HepG2 (cell line): ENCODE measurements around the gene COPS4. TPM values are rescaled to one million over a fixed set of nuclear protein-coding genes. Genes with fewer than 3 reads are reported as not detected.

Experiments
- BCL3 ChIP-seq: sonication (generic); formaldehyde crosslinking; IDR thresholded peaks from 2 replicates; pipeline ENCODE4 v1.5.1; 2020; ENCODE audit warnings: mild to moderate bottlenecking, missing genetic modification reagents, moderate library complexity
- BHLHE40 ChIP-seq: IDR thresholded peaks from 2 replicates; pipeline ENCODE4 v1.6.1; 2011; ENCODE audit warnings: low read length, improper control_type of control experiment
- FOSL2 ChIP-seq: sonication (generic); formaldehyde crosslinking; IDR thresholded peaks from 2 replicates; pipeline ENCODE4 v1.4.0; 2020; ENCODE audit warnings: missing genetic modification reagents
- GABPA ChIP-seq, 2 experiments: IDR thresholded peaks; 2 replicates each; pipeline ENCODE4 v1.6.1; 2011 to 2016; ENCODE audit warnings: low read depth in 2 of 2, low read length in 1 of 2, missing biosample characterization in 1 of 2, missing genetic modification characterization in 1 of 2
- HHEX ChIP-seq: IDR thresholded peaks from 2 replicates; pipeline ENCODE4 v1.6.1; 2016; ENCODE audit warnings: control low read depth
- HIVEP1 ChIP-seq: sonication (generic); formaldehyde crosslinking; IDR thresholded peaks from 2 replicates; pipeline ENCODE4 v1.4.0; 2020; ENCODE audit warnings: mild to moderate bottlenecking, missing genetic modification reagents
- IRF9 ChIP-seq: sonication (generic); formaldehyde crosslinking; IDR thresholded peaks from 2 replicates; pipeline ENCODE4 v1.8.0; 2022; ENCODE audit warnings: missing genetic modification reagents, mild to moderate bottlenecking, borderline replicate concordance
- IRX3 ChIP-seq: sonication (generic); formaldehyde crosslinking; IDR thresholded peaks from 2 replicates; pipeline ENCODE4 v1.8.1; 2023; ENCODE audit warnings: mild to moderate bottlenecking, low read depth, missing genetic modification reagents, borderline replicate concordance
- KMT2A ChIP-seq: sonication (generic); formaldehyde crosslinking; IDR thresholded peaks from 2 replicates; pipeline ENCODE4 v1.4.0; 2020; ENCODE audit warnings: missing genetic modification reagents
- MED13 ChIP-seq: sonication (generic); formaldehyde crosslinking; IDR thresholded peaks from 2 replicates; pipeline ENCODE4 v1.5.0; 2020; ENCODE audit warnings: missing genetic modification reagents
- MZF1 ChIP-seq: sonication (generic); formaldehyde crosslinking; IDR thresholded peaks from 2 replicates; pipeline ENCODE4 v1.8.1; 2023; ENCODE audit warnings: mild to moderate bottlenecking, missing genetic modification reagents, borderline replicate concordance
- NR2F6 ChIP-seq, 2 experiments: IDR thresholded peaks; 2 replicates each; pipeline ENCODE4 v1.6.1; 2016; ENCODE audit warnings: antibody characterized with exemption in 1 of 2, mild to moderate bottlenecking in 1 of 2
- PBX3 ChIP-seq: sonication (generic); formaldehyde crosslinking; IDR thresholded peaks from 2 replicates; pipeline ENCODE4 v1.8.1; 2023; ENCODE audit warnings: missing genetic modification reagents, inconsistent platforms, borderline replicate concordance
- PREB ChIP-seq: sonication (generic); formaldehyde crosslinking; IDR thresholded peaks from 2 replicates; pipeline ENCODE4 v1.4.0; 2020; ENCODE audit warnings: missing genetic modification reagents
- RFXAP ChIP-seq: sonication (generic); formaldehyde crosslinking; IDR thresholded peaks from 2 replicates; pipeline ENCODE4 v1.4.0; 2020; ENCODE audit warnings: missing genetic modification reagents, borderline replicate concordance
- SOX13 ChIP-seq, 3 experiments: fragments of 450-650 bp in 1 of 3; sonication (generic) in 1 of 3; formaldehyde crosslinking in 1 of 3; IDR thresholded peaks in 2 of 3; conservative IDR thresholded peaks in 1 of 3; 2 replicates each; pipeline versions ENCODE4 v1.5.0 to v1.6.1; 2016 to 2020; ENCODE audit warnings: antibody characterized with exemption in 1 of 3, mild to moderate bottlenecking in 1 of 3, missing compliant biosample characterization in 1 of 3, missing genetic modification reagents in 1 of 3, moderate library complexity in 1 of 3
- TCF12 ChIP-seq, 2 experiments: fragments of 450-650 bp in 1 of 2; sonication (generic) in 1 of 2; formaldehyde crosslinking in 1 of 2; IDR thresholded peaks; 2 replicates each; pipeline versions ENCODE4 v1.6.1 to v1.8.0; 2017 to 2022; ENCODE audit warnings: antibody characterized with exemption in 1 of 2, mild to moderate bottlenecking in 1 of 2, missing genetic modification reagents in 1 of 2, moderate library complexity in 1 of 2
- ZC3H13 ChIP-seq: sonication (generic); formaldehyde crosslinking; IDR thresholded peaks from 2 replicates; pipeline ENCODE4 v1.8.1; 2023; ENCODE audit warnings: mild to moderate bottlenecking, missing genetic modification reagents, moderate library complexity
- ZSCAN31 ChIP-seq: sonication (generic); formaldehyde crosslinking; IDR thresholded peaks from 2 replicates; pipeline ENCODE4 v1.5.0; 2020; ENCODE audit warnings: low read depth, mild to moderate bottlenecking, missing genetic modification reagents
- polyA plus RNA-seq, 8 experiments: library from polyadenylated mRNA; depleted of rRNA in 3 of 8; stranded (reverse) in 7 of 8; unstranded in 1 of 8; fragments of >200 nt; fragmentation: Illumina TruSeq in 4 of 8; extraction: Trizol in 4 of 8; gene quantifications; 2 replicates each; pipeline versions ENCODE4 v1.2.1 to v1.2.3, GENCODE V29; 2011 to 2016; ENCODE audit warnings: low read depth in 4 of 8, missing spikeins in 1 of 8, mixed read lengths in 1 of 8; ENCODE audit not compliant: insufficient read depth in 1 of 8
- total RNA-seq, 5 experiments: library from RNA; depleted of rRNA; stranded (reverse); fragments of >200 nt; fragmentation: Illumina TruSeq; extraction: Trizol; gene quantifications; 2 replicates each; pipeline ENCODE4 v1.2.3, GENCODE V29; 2016; ENCODE audit warnings: low read depth in 1 of 5
- TF ChIP-seq, protein P1 (sequence below): sonication (generic); formaldehyde crosslinking; IDR thresholded peaks from 2 replicates; pipeline ENCODE4 v1.4.0; 2020; ENCODE audit warnings: missing genetic modification reagents

Gene COPS4
- total and polyA plus RNA-seq, 2 of the 13 experiments (the other 11 are each of a cell fraction or from before 2014, with no cell fraction given), result 28.8 to 52.5 TPM

DNA sequence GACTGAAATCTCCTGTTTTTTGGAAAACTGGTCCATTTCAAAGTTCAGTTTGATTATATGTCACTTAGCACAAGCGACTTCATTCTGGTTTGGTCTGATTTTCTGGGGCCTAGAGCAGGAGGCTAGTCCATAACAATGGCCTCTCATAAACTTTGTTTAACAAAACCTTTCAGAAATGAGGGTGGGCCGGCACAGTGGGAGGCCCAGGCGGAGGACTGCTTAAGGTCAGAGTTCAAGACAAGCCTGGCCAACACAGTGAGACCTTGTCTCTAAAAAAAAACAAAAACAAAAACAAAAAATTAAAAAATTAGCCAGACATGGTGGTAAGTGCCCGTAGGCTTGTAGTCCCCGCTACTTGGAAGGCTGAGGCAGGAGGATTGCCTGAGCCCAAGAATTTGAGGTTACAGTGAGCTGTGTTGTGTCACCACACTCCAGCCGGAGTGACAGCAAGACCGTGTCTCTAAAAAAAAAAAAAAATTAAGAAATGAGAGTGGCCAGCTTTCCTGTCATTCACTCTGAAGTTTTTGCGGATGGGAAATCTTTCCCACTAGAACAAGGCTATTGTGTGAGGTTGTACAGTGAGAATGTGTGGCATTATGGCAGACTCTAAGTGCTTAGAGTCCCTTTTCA lies 80.8 kb downstream of the COPS4 start (continued):
- TF ChIP-seq GABPA (IDR thresholded peaks at IDR 0.05; ENCODE audit: low read depth, low read length) (no peak), GABPA (CRISPR knock-in tag; IDR thresholded peaks at IDR 0.05; ENCODE audit: low read depth) (no peak), IRF9 (CRISPR knock-in tag) (no peak), NR2F6 (IDR thresholded peaks at IDR 0.05) (peak; percentile 77), NR2F6 (CRISPR knock-in tag; IDR thresholded peaks at IDR 0.05) (peak; percentile 66), TCF12 (IDR thresholded peaks at IDR 0.05) (no peak), TCF12 (CRISPR knock-in tag; IDR thresholded peaks at IDR 0.05) (no peak), ZC3H13 (CRISPR knock-in tag) (no peak), BCL3 (CRISPR knock-in tag) (no peak), HHEX (CRISPR knock-in tag) (no peak), FOSL2 (CRISPR knock-in tag) (no peak), BHLHE40 (no peak), IRX3 (no peak), PREB (CRISPR knock-in tag) (no peak), RFXAP (CRISPR knock-in tag) (no peak), KMT2A (no peak), MED13 (CRISPR knock-in tag) (no peak), ZSCAN31 (CRISPR knock-in tag) (no peak), SOX13 (IDR thresholded peaks at IDR 0.05) (0 out of 2 replicates have a peak, but pooled peaks have one; percentile 16), SOX13 (CRISPR knock-in tag; conservative IDR thresholded peaks at IDR 0.05 in 1 of 2, IDR thresholded peaks at IDR 0.05 in 1 of 2) (peak in 1 of 2 experiments; percentile 66; a peak in 2 of 4 replicates), MZF1 (CRISPR knock-in tag) (no peak), HIVEP1 (CRISPR knock-in tag) (no peak), PBX3 (CRISPR knock-in tag) (no peak)
- TF ChIP-seq, protein P1, sequence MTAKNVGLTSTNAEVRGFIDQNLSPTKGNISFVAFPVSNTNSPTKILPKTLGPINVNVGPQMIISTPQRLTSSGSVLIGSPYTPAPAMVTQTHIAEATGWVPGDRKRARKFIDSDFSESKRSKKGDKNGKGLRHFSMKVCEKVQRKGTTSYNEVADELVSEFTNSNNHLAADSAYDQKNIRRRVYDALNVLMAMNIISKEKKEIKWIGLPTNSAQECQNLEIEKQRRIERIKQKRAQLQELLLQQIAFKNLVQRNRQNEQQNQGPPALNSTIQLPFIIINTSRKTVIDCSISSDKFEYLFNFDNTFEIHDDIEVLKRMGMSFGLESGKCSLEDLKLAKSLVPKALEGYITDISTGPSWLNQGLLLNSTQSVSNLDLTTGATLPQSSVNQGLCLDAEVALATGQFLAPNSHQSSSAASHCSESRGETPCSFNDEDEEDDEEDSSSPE (CRISPR knock-in tag), result no peak
